GM20000 (cell line): Measurements from ENCODE around the gene NCAPD2.
"Not testable (repeated sequence)": the region's sequence is repeated elsewhere in the genome, so short reads cannot be mapped to it uniquely, and the experiment has no call there.

Source experiments
- DNase-seq: peaks from one replicate; pipeline ENCODE4 v3.0.0; 2012; ENCODE audit warnings: low spot score
- CTCF ChIP-seq: IDR thresholded peaks from 2 replicates; pipeline ENCODE4 v1.5.1; 2012; ENCODE audit warnings: mild to moderate bottlenecking, control low read depth; ENCODE audit errors: extremely low read depth, missing control alignments

Gene NCAPD2

DNA sequence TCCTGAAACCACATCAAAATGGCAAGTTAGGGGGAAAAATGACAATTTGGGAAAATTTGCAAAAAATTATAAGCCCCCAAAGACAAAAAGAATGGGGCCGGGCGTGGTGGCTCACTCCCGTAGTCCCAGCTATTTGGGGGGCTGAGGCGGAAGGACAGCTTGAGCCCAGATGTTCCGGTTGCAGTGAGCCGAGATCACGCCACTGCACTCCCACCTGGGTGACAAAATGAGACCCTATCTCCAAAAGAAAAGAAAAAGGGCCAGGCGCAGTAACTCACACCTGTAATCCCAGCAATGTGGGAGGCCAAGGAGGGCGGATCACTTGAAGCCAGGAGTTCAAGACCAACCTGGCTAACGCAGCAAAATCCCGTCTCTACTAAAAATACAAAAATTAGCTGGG is 21.4 kb upstream of the NCAPD2 start:
- TF ChIP-seq CTCF = no peak
- no peak for DNase-seq

- not testable (repeated sequence) for DNase-seq
Observed at GRCh38 chr12:6475233-6475975, 18.5 kb upstream of the NCAPD2 start.

DNA sequence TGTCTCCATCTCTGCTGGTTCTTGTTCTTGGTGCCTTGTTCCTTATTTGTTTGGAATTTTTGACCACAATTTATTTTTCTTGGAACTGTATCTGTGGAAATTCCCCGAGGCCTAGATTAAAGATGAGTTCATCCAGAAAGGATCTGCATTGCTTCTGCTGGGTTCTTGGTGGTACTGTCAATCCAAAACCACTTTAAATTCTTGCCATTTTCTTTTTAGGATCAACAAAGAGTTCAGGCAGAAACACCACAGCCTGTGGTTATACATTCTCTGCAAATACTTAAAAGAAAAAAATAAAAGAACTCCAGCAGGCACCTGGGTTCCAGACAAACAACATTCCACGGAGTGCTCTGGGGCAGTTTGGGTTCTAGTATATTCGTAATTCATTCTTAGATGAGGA is 17.4 kb upstream of the NCAPD2 start:
- no peak for TF ChIP-seq CTCF
- no peak for DNase-seq

- DNase-seq = not testable (repeated sequence)
Observed at GRCh38 chr12:6477601-6478377, 16.1 kb upstream of the NCAPD2 start.

GRCh38 chr12:6478416-6478815 is 15.5 kb upstream of the NCAPD2 start:
- no peak for TF ChIP-seq CTCF
- DNase-seq = no peak

- no peak for DNase-seq
- TF ChIP-seq CTCF = no peak
Observed at GRCh38 chr12:6488240-6488639, 5.7 kb upstream of the NCAPD2 start.

DNA sequence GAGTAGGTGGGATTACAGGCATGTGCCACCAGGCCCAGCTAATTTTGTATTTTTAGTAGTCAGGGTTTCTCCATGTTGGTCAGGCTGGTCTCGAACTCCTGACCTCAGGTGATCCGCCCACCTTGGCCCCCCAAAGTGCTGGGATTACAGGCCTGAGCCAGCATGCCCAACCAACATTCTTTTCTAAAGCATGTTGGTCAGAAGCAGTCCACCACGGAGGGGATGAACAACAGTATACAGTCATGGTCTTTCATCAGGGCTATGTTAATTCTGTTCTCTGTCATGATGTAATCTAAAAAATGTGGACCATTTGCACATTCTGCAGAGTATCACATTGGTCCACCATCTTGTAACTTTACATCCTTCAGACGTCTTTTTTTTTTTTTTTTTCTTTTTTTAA is 4.5 kb upstream of the NCAPD2 start:
- DNase-seq = no peak
- TF ChIP-seq CTCF = no peak

- not testable (repeated sequence) for DNase-seq
Observed at GRCh38 chr12:6490673-6491072, 3.2 kb upstream of the NCAPD2 start.
